ENCODE measurements around the gene FAM13C. TPM values are rescaled to one million over a fixed set of nuclear protein-coding genes. Genes with fewer than 3 reads are reported as not detected.

The FAM13C gene
- total RNA-seq, 2 experiments from 2014 or later, result 0.21 TPM; not detected in 1

GRCh38 chr10:59314268-59314667 is 48.1 kb downstream of the FAM13C start:
- peaks cover 5% of the 10 kb centered on the region for H3K27me3 Mint-ChIP-seq
- H3K27ac Mint-ChIP-seq, result no peak overlapping the region
- no peaks in the 10 kb centered on the region for H3K9me3 Mint-ChIP-seq
- DNase-seq, result no peak
- H3K36me3 Mint-ChIP-seq, result no peaks in the 10 kb centered on the region
- H3K4me3 Mint-ChIP-seq, result no peak overlapping the region
- no peaks in the 10 kb centered on the region for H3K4me1 Mint-ChIP-seq

- no peaks in the 10 kb centered on the region for H3K27me3 Mint-ChIP-seq
- H3K4me3 Mint-ChIP-seq, result no peak overlapping the region
- DNase-seq, result no peak
- H3K9me3 Mint-ChIP-seq, result no peaks in the 10 kb centered on the region
- H3K27ac Mint-ChIP-seq, result no peak overlapping the region
- H3K4me1 Mint-ChIP-seq, result no peaks in the 10 kb centered on the region
- no peaks in the 10 kb centered on the region for H3K36me3 Mint-ChIP-seq
Observed at GRCh38 chr10:59312247-59312646, 50.1 kb downstream of the FAM13C start.

DNA sequence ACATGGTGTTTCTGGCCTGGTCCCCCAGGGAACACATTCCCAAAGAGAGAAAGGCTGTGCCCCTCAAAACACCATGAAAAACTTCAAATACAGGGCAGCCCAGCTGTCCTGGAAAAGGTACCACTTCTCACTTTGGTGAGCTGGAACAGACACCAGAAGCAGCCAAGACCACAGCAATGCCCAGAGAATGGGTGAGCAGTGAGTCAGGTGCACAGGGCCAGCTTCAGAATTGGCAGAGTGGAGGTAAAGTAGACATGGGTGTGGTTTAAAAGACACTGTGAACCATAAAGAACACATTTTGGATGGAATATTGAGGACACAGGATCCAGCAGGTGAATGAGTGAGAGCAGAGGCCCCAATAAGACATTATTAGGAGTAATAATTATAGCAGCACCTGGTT is 51.3 kb downstream of the FAM13C start:
- H3K27ac Mint-ChIP-seq, result no peak overlapping the region
- no peaks in the 10 kb centered on the region for H3K27me3 Mint-ChIP-seq
- H3K9me3 Mint-ChIP-seq, result no peaks in the 10 kb centered on the region

GRCh38 chr10:59310324-59310914 is 51.9 kb downstream of the FAM13C start:
- no peaks in the 10 kb centered on the region for H3K36me3 Mint-ChIP-seq
- H3K9me3 Mint-ChIP-seq, result no peaks in the 10 kb centered on the region
- no peaks in the 10 kb centered on the region for H3K27me3 Mint-ChIP-seq
- no peak overlapping the region for H3K4me3 Mint-ChIP-seq
- DNase-seq, result no peak
- H3K27ac Mint-ChIP-seq, result no peak overlapping the region
- no peaks in the 10 kb centered on the region for H3K4me1 Mint-ChIP-seq

More for the DNA sequence above, 51.3 kb downstream of the FAM13C start:
- no peaks in the 10 kb centered on the region for H3K4me1 Mint-ChIP-seq
- DNase-seq, result no peak
- no peaks in the 10 kb centered on the region for H3K36me3 Mint-ChIP-seq
- no peak overlapping the region for H3K4me3 Mint-ChIP-seq

GRCh38 chr10:59304521-59305097 is 57.7 kb downstream of the FAM13C start:
- DNase-seq, result no peak
- H3K9me3 Mint-ChIP-seq, result no peaks in the 10 kb centered on the region
- H3K4me1 Mint-ChIP-seq, result no peaks in the 10 kb centered on the region
- no peak overlapping the region for H3K27ac Mint-ChIP-seq
- H3K4me3 Mint-ChIP-seq, result no peak overlapping the region
- H3K36me3 Mint-ChIP-seq, result no peaks in the 10 kb centered on the region
- no peaks in the 10 kb centered on the region for H3K27me3 Mint-ChIP-seq

DNA sequence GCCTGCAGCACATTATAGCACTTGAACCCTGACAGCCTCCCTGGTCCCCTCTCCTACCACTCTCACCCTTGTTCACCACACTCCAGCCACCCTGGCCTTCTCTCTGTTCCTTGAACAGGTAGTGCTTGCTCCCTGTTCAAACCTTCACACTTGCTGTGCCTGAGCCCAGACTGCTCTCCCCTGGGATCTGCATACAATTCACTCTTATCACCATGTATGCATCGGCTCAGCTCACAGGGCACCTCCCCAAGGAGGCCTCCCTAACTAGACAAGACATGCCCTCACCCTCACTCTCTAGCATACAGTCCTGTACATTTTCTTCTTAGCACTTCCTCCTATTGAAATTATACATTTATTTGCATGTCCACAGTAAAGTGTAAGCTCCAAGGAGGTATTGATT is 59.3 kb downstream of the FAM13C start:
- Mint-ChIP-seq H3K36me3 (no peaks in the 10 kb centered on the region), H3K27ac (no peak overlapping the region), H3K9me3 (no peaks in the 10 kb centered on the region)

GRCh38 chr10:59302381-59302780 is 60.0 kb downstream of the FAM13C start:
- H3K36me3 Mint-ChIP-seq, result no peaks in the 10 kb centered on the region
- H3K9me3 Mint-ChIP-seq, result no peaks in the 10 kb centered on the region
- no peaks in the 10 kb centered on the region for H3K27me3 Mint-ChIP-seq
- DNase-seq, result no peak
- no peak overlapping the region for H3K4me3 Mint-ChIP-seq
- no peak overlapping the region for H3K27ac Mint-ChIP-seq
- H3K4me1 Mint-ChIP-seq, result no peaks in the 10 kb centered on the region

More for the DNA sequence above, 59.3 kb downstream of the FAM13C start:
- Mint-ChIP-seq H3K27me3 (no peaks in the 10 kb centered on the region), H3K4me1 (no peaks in the 10 kb centered on the region), H3K4me3 (no peak overlapping the region)
- no peak for DNase-seq

GRCh38 chr10:59301067-59301754 is 61.1 kb downstream of the FAM13C start:
- no peak overlapping the region for H3K27ac Mint-ChIP-seq
- no peaks in the 10 kb centered on the region for H3K4me1 Mint-ChIP-seq
- H3K36me3 Mint-ChIP-seq, result no peaks in the 10 kb centered on the region
- no peak overlapping the region for H3K4me3 Mint-ChIP-seq
- H3K27me3 Mint-ChIP-seq, result no peaks in the 10 kb centered on the region
- no peaks in the 10 kb centered on the region for H3K9me3 Mint-ChIP-seq
- DNase-seq, result no peak

GRCh38 chr10:59300386-59300785 is 62.0 kb downstream of the FAM13C start:
- Mint-ChIP-seq H3K9me3 (no peaks in the 10 kb centered on the region), H3K27ac (no peak overlapping the region), H3K4me1 (no peaks in the 10 kb centered on the region), H3K36me3 (no peaks in the 10 kb centered on the region), H3K4me3 (no peak overlapping the region), H3K27me3 (no peaks in the 10 kb centered on the region)
- DNase-seq, result no peak

- Mint-ChIP-seq H3K36me3 (no peaks in the 10 kb centered on the region), H3K4me1 (no peaks in the 10 kb centered on the region), H3K4me3 (no peak overlapping the region), H3K27me3 (no peaks in the 10 kb centered on the region), H3K27ac (no peak overlapping the region), H3K9me3 (no peaks in the 10 kb centered on the region)
- DNase-seq, result no peak
Observed at GRCh38 chr10:59299933-59300332, 62.4 kb downstream of the FAM13C start.

GRCh38 chr10:59290448-59290847 is 71.9 kb downstream of the FAM13C start:
- no peak for DNase-seq
- Mint-ChIP-seq H3K27me3 (no peaks in the 10 kb centered on the region), H3K36me3 (no peaks in the 10 kb centered on the region)

DNA sequence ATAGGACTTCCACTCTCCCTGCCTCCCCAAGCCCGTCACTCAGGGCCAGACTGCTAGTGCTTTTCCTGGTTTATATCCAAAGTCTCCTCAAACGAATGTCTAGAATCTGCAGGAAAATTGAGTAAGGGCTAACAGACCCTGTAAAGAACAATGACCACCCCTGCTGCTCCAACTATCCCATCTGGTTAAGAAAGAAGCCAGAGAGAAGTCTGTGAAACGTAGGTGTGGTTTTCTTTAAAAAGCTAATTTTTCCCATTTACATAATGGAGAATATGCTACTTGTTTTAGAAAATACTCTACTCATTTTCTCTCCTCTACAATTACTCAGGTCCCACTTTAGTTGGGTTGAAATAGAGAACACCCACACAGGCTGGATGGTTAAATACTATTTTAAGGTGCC is 72.5 kb downstream of the FAM13C start:
- Mint-ChIP-seq H3K4me3 (no peak overlapping the region), H3K27ac (no peak overlapping the region), H3K27me3 (no peaks in the 10 kb centered on the region), H3K36me3 (no peaks in the 10 kb centered on the region), H3K4me1 (no peaks in the 10 kb centered on the region), H3K9me3 (no peaks in the 10 kb centered on the region)
- no peak for DNase-seq

More at GRCh38 chr10:59290448-59290847, 71.9 kb downstream of the FAM13C start:
- H3K4me3 Mint-ChIP-seq, result no peak overlapping the region
- H3K4me1 Mint-ChIP-seq, result no peaks in the 10 kb centered on the region
- no peaks in the 10 kb centered on the region for H3K9me3 Mint-ChIP-seq
- H3K27ac Mint-ChIP-seq, result no peak overlapping the region

- DNase-seq, result no peak
- Mint-ChIP-seq H3K27ac (no peak overlapping the region), H3K36me3 (no peaks in the 10 kb centered on the region), H3K9me3 (no peaks in the 10 kb centered on the region), H3K4me3 (no peak overlapping the region), H3K4me1 (no peaks in the 10 kb centered on the region), H3K27me3 (no peaks in the 10 kb centered on the region)
Observed at GRCh38 chr10:59287587-59288255, 74.6 kb downstream of the FAM13C start.

- Mint-ChIP-seq H3K4me3 (no peak overlapping the region), H3K27me3 (no peaks in the 10 kb centered on the region), H3K4me1 (no peaks in the 10 kb centered on the region), H3K27ac (no peak overlapping the region), H3K9me3 (no peaks in the 10 kb centered on the region), H3K36me3 (no peaks in the 10 kb centered on the region)
- DNase-seq, result no peak
Observed at GRCh38 chr10:59285848-59286247, 76.5 kb downstream of the FAM13C start.

DNA sequence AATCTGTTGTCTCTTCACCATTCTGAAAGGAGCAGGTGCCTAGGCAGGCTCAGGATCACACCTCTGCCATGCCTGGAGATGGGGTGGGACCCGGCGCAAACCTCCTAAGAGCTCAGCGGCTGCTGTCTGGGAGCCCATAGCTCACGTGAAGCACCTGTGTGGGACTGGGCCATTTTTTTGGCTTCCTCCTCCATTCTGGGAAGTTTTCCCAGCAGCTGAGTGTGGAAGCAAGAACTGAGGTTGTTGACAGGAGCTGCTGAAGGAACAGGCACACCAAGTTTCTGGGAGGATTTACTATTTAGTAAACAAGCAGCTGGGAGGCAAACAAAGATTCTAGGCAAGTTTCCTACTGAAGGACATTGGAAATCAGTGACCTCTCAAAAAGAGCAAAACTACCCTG is 77.3 kb downstream of the FAM13C start:
- no peak for DNase-seq
- H3K27ac Mint-ChIP-seq, result no peak overlapping the region
- no peaks in the 10 kb centered on the region for H3K4me1 Mint-ChIP-seq
- no peaks in the 10 kb centered on the region for H3K9me3 Mint-ChIP-seq
- H3K4me3 Mint-ChIP-seq, result no peak overlapping the region
- no peaks in the 10 kb centered on the region for H3K36me3 Mint-ChIP-seq
- H3K27me3 Mint-ChIP-seq, result no peaks in the 10 kb centered on the region
